ENCODE results near the gene UBE2H. TPM values are rescaled to one million over a fixed set of nuclear protein-coding genes. Genes with fewer than 3 reads are reported as not detected.

Gene UBE2H
- total RNA-seq, 1 experiment from 2014 or later = 75.1 TPM

DNA sequence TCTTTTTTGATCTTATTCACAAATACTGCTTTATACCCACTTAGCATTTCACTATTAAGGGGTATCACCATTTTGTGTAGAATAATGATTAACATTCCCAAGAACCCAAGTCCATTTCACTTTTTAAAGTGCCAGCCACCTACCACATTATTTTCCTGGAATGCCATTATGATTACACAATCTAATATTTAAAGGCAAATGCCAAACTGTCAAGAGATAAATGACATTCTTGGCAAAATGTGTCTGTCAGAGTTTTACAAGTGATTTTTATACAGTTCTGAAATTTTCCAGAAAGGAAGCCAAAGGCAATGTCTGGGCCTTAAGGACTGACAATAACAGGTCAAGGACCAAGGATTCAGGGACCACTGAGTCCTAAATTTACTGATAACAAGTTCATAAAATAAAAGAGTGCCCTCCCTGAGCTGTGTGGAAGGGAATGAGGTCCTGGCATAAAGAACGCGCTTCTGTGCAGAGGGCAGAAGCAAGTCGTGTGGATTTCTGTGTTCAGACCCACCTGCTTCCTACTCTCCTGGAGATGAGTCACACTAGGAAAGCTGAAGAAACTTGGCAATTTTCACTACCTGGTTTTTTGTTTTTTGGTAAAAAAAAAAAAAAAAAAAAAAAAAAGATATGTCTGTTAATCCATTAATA, 66.5 kb downstream of the UBE2H start:
- no CpG with 5 or more reads among the region's 3 CpGs for WGBS (ENCODE audit: extremely low coverage, insufficient read length, low lambda C conversion rate)
- Histone ChIP-seq H4K91ac (ENCODE audit: insufficient read length, low read depth, low read length) (no peak overlapping the region), H3K23me2 (ENCODE audit: insufficient read length, low read depth, low read length, poor library complexity, severe bottlenecking) (no peaks in the 10 kb centered on the region), H2BK20ac (ENCODE audit: low read depth, low read length, poor library complexity, severe bottlenecking) (no peak overlapping the region), H3T11ph (ENCODE audit: low read length) (no peak overlapping the region), H2AFZ (ENCODE audit: low read length) (no peak overlapping the region), H3K18ac (ENCODE audit: insufficient read length, low read depth, low read length) (no peak overlapping the region), H3K4me1 (ENCODE audit: insufficient read depth, low read length) (peaks cover 3% of the 10 kb centered on the region; the same call in 1 of the 2 replicates), H3K23ac (ENCODE audit: insufficient read length, low read depth, low read length) (no peak overlapping the region), H3K27me3 (ENCODE audit: insufficient read depth, low read length) (no peaks in the 10 kb centered on the region), H2BK12ac (ENCODE audit: insufficient read length, low read depth, low read length) (no peak overlapping the region), H3K27ac (ENCODE audit: insufficient read length, low read depth, low read length) (no peak overlapping the region), H4K8ac (replicated peaks; ENCODE audit: insufficient read length, low read depth, low read length) (no peak overlapping the region), H2BK120ac (ENCODE audit: low read depth, low read length, poor library complexity, severe bottlenecking) (no peak overlapping the region), H3K79me2 (ENCODE audit: insufficient read depth, low read length) (no peaks in the 10 kb centered on the region; the same call in 1 of the 2 replicates), H3K4ac (ENCODE audit: low read depth, low read length) (no peak overlapping the region), H4K20me1 (ENCODE audit: control insufficient read depth, insufficient read depth, insufficient read length) (no peaks in the 10 kb centered on the region), H3K79me1 (ENCODE audit: insufficient read depth, low read depth, low read length, poor library complexity, severe bottlenecking) (peaks cover 3% of the 10 kb centered on the region), H3K4me2 (ENCODE audit: insufficient read depth, insufficient read length, low read length) (no peak overlapping the region), H2BK15ac (ENCODE audit: low read depth, low read length) (no peak overlapping the region), H2BK5ac (ENCODE audit: insufficient read length, low read length) (no peak overlapping the region), H3K14ac (ENCODE audit: insufficient read depth, low read length) (no peak overlapping the region), H3K9me3 (ENCODE audit: control insufficient read depth, low read depth, low read length) (no peaks in the 10 kb centered on the region), H3K9ac (ENCODE audit: extremely low read depth, insufficient read length, low read length) (no peak overlapping the region), H4K5ac (ENCODE audit: insufficient read length, low read depth, low read length) (no peak overlapping the region), H3K56ac (ENCODE audit: insufficient read length, low read depth, low read length) (no peak overlapping the region), H2AK5ac (ENCODE audit: insufficient read length, low read length) (no peak overlapping the region)
- Mint-ChIP-seq H3K27me3 (ENCODE audit: low read depth) (no peaks in the 10 kb centered on the region), H3K4me3 (no peak overlapping the region), H3K36me3 (ENCODE audit: insufficient read depth in 1 of 3, low read depth in 3 of 3) (peaks cover 2 to 8% (median 5%) of the 10 kb centered on the region in 3 experiments; a peak in 5 of 7 replicates), H3K9me3 (no peaks in the 10 kb centered on the region), H3K27ac (peak overlapping the region in 1 of 3 experiments; percentile 48; a peak in 1 of 7 replicates), H3K4me1 (peaks cover 19% of the 10 kb centered on the region in 2 experiments)
- TF ChIP-seq, protein P1, sequence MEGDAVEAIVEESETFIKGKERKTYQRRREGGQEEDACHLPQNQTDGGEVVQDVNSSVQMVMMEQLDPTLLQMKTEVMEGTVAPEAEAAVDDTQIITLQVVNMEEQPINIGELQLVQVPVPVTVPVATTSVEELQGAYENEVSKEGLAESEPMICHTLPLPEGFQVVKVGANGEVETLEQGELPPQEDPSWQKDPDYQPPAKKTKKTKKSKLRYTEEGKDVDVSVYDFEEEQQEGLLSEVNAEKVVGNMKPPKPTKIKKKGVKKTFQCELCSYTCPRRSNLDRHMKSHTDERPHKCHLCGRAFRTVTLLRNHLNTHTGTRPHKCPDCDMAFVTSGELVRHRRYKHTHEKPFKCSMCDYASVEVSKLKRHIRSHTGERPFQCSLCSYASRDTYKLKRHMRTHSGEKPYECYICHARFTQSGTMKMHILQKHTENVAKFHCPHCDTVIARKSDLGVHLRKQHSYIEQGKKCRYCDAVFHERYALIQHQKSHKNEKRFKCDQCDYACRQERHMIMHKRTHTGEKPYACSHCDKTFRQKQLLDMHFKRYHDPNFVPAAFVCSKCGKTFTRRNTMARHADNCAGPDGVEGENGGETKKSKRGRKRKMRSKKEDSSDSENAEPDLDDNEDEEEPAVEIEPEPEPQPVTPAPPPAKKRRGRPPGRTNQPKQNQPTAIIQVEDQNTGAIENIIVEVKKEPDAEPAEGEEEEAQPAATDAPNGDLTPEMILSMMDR (conservative IDR thresholded peaks at IDR 0.05) = no peak
- DNase-seq = no peak
